Activated naive CD4-positive, alpha-beta T cell treated with Interleukin-2 at 50 U/mL for 16 hours (primary cell): ENCODE results near the gene LENG8.

Experiments used
- DNase-seq: peaks from one replicate; pipeline ENCODE4 v3.0.0-alpha.2; 2020

Gene LENG8

DNA sequence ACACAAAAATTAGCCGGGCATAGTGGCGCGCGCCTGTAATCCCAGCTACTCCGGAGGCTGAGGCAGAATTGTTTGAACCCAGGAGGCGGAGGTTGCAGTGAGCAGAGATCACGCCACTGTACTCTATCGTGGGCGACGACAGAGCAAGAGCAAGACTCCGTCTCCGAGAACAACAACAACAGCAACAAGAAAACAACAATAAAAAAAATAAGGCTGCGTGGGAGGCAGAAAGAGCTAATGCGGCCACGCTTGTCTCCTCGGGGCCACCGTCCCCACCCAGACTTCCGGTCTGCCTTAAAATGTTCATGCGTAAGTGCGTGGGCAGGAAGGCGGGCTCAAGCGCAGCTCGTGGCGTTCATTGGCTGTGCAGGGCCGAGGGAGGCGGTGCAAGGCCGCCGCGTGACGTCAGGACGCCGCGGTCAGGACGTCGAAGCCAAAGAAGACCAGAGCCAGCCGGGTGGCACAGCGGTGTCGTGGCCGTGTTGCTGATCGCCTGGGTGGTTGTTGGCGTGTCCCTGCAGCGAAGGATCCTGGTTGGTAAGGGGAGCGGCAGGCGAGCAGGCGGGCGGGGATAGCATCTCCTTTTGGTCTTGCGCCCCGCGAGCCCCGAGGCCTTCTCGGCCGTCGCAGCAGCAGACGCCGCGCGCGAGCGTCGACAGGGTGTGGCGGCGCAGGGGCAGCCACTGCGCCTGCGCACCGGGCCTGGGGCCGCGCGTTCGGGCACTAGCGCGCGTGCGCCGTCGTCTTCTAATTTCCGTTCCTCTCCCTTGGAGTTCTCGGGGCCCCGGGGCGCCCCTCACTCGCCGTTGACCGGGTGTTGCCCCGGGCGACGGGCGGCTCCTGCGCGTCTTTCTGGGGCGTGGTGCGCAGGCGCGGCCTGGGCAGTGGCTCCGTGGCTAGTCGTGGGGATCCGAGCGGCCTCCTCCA is at the start of gene LENG8:
LENG8 (plus strand) TSS at position 426 of the 927 bp plus-strand sequence. CDS start 2,146 bp downstream, outside the sequence.
- DNase-seq, result peak; percentile 96

DNA sequence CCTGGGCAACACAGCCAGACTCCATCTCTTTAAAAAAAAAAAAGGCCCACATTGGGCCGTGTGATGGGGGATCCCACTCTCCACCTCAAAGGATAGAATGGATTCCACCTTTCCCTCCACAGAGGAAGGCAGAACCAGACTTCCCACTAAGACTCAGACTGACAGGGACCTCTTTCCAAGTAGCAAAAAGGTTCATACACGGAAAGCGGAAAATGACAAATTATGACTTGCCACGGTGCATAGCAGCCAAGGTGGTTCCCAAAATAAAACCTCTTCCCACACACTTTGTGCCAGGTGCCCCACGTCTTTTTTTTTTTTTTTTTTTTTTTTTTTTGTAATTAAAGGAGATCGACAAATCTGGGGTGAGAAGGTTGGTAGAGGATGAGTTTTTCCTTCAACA is 48.1 kb upstream of the LENG8 start:
- no peak for DNase-seq

DNA sequence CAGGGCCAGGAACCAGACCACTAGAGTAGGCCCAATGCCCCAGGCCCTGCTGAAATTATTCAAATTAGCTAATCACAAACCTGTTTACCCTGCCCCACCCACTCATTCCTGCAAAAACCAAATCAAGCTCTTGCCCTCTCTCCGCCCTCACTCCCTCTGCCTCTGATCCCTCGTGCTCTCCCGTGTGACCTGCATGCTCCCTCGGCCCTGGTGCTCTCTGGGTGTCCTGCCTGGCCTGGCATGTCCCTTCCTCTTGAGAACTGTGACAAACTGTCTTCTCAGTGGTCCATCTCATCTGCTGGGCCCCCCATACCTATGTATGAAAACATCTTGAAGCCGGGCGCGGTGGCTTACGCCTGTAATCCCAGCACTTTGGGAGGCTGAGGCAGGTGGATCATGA is 45.9 kb upstream of the LENG8 start:
- DNase-seq, result no peak

DNA sequence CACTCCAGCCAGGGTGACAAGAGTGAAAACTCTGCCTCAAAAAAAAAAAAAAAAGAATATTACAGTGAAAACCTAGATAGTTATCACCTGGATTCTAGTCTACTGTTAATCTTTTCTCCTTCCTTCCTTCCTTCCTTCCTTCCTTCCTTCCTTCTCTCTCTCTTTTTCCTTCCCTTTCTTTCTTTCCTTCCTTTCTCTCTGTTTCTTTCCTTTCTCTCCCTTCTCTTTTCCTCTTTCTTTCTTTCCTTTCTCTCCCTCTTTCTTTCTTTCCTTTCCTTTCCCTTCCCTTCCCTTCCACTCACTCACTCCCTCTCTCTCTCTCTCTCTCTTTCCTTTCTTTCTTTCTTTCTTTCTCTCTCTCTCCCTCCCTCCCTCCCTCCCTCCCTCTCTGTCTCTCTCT is 43.4 kb upstream of the LENG8 start:
- no peak for DNase-seq

DNA sequence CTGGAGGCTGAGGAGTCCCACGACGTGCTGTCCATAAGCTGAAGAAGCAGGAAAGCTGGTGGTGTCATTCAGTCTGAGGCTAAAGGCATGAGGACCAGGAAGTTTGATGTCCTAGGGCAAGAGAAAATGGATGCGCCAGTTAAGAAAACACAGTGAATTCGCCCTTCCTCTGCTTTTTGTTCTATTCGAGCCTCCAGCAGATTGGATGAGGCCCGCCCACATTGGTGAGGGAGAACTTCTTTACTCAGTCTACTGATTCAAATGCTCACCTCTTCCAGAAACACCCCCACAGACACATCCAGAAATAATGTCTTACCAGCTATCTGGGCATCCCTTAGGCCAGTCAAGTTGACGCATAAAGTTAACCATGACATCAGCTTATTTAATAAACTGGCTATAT is 41.2 kb upstream of the LENG8 start:
- no peak for DNase-seq

DNA sequence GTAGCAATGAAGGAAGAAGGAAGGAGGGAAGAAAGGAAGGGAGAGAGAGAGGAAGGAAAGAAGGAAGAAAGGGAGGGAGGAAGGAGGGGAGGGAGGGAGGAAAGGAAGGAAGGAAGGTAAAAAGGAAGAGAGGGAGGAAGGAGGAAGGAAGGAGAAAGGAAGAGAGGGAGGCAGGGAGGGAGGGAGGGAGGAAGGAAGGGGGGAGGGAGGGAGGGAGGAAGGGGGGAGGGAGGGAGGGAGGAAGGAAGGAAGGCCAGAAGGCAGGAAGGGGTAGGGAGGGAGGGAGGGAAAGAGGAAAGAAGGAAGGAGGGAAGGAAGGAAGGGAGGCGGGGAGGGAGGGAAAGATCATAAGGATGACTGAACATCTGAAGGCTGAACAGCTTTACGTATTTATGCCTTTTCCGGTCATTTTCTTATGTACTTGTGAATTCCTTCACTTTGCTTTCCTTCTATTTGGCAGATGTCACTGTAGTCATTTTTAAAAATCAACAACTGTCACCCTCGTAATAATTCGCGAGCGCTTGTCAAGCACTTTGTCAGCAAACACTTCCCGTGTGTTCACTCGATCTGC is 40.5 kb upstream of the LENG8 start:
- no peak for DNase-seq

DNA sequence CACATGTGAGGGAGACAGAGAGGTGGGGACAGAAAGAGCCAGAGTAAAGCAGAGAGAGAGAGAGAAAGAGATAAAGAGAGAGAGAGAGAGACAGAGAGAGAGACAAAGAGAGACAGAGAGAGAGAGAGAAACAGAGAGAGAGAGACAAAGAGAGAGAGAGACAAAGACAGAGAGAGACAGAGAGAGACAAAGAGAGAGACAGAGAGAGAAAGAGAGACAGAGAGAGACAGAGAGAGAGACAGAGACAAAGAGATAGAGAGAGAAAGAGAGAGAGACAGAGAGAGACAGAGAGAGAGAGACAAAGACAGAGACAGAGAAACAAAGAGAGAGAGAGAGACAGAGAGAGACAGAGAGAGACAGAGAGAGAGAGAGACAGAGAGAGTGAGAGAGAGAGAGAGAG is 38.0 kb upstream of the LENG8 start:
- no peak for DNase-seq

DNA sequence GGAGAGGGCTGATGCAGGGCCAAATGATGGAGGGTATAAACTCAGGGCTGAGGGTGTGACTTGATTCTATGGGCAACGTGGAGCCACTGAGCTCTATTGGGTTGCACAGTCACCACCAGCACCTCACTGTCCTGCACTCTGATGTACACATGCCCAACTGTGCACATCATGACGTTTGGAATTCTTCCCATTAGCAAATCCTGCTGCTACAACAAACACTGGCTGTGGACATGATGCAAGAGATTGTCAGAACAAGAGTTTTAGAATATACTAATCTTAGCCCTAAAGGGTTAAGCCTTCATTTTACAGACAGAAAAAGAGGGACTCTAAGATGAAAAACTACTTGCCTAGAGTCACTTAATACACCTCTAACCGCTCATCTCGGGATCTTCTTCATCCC is 36.1 kb upstream of the LENG8 start:
- no peak for DNase-seq

DNA sequence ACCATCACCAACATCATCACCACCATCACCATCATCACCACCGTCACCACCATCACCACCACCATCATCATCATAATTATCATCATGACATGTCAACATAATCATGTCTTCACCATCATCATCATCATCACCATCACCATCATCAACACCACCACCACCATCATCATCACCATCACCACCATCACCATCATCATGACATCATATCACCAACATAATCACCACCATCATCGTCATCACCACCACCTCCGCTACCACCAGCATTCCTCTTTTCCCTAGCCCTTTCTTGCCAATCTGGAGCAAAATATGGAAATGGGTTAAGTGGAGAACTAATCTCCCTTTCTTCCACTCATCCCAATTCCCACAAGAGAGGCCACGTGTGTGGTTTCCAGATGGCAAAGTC is 34.8 kb upstream of the LENG8 start:
- DNase-seq, result no peak

DNA sequence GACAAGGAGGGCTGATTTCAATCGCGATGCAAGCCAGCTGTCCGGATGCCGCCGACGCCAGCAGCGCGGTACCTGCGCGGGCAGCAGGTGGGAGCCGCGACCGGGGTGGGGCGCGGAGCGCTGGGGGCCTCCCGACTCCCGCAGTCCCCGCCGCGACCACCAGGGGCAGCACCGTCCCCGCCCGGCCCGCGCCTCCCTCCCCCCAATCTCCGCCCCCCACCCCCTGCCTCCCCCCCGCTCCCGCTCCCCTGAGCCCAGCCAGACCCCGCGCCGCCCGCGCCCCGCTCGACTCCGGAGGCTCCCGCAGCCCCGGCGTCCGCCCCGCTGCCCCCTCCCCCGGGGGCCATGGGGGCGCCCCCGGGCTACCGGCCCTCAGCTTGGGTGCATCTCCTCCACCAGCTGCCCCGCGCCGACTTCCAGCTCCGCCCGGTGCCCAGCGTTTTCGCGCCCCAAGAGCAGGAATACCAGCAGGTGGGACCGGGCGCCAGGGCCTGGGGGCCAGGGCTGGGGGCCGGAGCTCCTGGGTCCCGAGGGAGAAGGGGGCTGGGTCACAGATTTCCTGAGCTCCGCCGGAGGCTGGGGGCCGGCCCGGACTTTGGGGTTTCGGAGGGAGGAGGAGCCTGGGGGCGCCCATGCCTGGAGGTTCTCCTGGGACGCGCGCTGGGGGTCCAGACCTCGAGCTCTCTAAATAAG is 33.6 kb upstream of the LENG8 start, which contains the start of gene TTYH1:
TTYH1 (plus strand) TSS at position 257 of the 693 bp plus-strand sequence; CDS start at position 346, 89 bp downstream.
- peak; percentile 33 for DNase-seq

DNA sequence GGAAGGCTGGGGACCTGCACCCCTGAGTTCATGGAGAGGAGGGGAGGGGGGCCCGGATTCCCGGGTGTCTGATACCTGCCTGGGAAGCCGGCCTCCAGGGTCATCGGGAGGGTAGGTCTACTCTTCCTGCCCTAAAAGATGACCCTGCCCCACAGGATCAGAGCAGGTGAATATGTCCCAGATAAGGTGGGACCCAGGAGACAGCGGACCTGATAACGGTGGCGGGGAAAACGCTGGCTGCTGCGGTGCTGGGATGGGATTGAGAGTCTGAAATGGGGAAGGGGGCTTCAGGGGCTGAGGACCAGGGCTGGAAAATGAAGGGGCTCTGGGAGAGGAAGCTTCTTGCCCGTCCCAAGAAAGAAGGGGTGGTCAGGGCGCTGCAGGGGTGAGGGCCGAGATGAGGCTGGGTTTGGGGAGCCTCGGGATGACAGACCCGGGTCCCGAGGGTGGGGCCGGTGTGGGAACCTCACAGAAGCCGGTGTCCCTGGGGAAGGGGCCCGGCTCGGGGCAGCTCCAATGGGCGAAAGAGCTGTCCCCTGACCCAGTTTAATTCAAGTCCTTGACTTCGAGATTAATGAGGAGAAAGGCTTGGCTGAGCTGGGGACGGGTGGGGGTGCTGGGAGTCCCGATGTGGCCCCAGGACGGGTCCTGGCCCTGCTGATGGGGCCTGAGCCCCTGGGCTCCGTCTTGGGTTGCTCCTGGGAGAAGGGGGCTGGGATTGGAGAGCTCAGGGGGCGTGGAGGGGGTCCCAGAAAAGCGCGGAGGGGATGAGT is 32.9 kb upstream of the LENG8 start:
- DNase-seq, result no peak

DNA sequence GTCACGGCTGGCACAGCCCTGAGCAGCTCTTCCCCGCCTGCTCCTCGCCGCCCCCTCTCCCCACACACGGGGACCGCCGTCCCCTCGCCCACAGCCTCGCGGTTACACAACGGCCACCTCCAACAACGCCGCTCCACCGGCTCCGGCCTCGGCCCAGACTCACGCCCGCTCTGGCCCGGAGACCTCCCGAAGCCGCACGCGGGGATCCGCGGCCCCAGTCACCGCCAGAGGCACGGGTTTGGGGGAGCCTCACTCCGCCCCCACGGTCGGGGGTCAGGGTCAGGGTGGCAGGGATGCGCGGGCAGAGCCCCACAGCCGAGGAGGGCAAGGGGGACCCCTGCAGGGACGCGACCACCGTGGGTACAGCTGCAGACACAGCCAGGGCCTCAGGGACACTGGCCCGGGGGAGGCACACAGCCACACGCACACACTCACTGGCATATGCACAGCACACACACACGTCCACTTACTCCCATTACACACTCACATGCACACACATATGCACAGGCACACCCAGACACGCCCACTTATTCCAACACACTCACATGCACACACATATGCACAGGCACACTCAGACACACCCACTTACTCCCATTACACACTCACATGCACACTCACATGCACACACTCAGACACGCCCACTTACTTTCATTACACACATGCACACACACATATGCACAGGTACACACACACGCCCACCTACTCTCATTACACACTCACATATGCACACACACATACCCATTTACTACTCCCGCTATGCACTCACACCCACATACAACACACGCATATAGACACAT is 32.1 kb upstream of the LENG8 start:
- DNase-seq, result no peak

DNA sequence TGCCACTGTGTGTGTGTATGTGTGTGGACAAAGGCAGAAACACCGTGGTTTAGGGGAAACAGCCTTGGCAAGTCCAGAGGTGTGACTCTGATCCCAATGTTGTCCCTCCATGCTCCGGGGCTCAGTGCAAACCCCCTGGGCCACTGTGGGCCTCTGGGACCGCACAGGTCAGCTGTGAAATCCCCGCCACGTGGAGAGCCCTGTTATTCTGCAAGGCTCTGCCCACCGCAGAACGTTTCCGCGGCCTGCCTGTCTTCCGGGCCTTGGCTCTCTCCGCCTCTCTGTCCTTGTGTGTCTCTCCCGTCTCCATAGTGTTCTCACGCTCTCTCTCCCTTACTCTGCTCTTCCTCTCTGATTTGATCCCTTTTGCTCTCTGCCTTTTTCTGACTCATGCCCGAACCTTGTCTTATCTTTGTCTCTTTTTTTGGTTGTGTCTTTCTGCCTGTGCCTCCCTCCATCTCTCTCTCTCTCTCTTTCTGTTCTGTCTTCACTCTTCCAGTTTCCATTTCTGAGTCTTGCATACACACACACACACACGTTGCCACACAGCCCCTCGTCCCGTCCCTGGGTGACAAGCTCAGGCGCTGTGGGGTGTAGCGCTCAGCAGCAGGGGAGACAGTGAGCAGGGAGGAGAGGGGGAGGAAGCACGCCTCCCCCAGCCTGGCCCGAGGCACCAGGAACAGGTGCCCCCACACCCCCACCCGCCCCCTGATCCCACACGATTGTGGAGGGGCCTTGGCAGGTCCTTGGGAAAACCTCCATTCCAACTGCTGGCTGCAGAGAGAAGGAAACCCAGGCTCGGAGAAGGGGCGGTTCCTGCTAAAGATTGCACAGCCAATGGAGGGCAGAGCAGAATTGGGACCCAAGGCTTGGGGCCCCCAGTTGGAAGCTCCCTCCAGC is 30.7 kb upstream of the LENG8 start:
- no peak for DNase-seq

DNA sequence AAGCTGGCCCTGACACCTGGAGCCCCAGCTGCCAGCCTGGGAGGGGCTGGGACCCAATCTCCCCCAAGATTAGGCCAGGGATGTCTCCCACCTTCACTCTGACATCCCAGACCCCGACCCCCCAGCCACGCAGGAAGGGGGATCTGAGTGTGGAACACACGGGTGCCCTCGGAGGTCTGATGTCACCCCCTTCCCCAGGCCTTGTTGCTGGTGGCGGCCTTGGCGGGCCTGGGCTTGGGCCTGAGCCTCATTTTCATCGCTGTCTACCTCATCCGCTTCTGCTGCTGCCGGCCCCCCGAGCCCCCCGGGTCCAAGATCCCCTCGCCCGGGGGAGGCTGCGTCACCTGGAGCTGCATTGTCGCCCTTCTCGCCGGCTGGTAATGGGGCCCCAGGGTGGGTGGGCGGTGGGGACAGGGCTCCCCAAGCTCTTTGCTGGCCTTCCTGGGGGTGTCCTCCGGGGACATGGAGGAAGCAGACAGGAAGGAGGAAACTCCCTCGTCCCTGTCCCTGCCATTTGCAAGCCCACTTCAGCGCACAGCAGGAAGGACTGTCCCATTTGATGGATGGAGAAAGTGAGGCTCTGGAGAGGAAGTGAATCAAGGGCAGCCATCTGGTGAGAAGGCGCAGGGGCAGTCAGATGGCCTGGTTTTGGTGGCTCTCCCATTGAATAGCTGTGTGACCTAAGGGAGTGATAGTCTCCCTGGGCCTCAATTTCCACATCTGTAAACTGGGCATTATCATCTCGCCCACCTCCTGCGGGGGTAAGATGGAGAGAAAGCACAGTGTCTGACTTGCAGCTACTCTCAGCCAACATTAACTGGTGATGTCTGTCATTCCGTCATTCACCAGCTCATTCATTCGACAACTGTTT is 29.8 kb upstream of the LENG8 start:
- DNase-seq, result no peak

DNA sequence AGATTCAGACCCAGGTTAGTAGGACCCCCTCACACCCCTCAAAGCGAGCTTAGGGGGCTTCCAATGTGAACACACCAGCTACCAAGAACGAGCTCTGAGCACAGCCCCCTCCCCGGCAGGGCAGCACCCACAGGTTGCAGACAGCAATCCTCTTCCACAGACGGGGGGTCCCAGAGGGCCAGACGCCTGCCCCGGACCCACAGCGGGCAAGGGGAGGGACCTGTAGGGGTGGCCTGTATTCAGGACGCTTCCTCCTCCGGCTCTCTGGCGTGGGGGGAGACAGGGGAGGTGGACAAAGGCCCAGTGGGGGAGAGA is 29.0 kb upstream of the LENG8 start:
- DNase-seq, result no peak

DNA sequence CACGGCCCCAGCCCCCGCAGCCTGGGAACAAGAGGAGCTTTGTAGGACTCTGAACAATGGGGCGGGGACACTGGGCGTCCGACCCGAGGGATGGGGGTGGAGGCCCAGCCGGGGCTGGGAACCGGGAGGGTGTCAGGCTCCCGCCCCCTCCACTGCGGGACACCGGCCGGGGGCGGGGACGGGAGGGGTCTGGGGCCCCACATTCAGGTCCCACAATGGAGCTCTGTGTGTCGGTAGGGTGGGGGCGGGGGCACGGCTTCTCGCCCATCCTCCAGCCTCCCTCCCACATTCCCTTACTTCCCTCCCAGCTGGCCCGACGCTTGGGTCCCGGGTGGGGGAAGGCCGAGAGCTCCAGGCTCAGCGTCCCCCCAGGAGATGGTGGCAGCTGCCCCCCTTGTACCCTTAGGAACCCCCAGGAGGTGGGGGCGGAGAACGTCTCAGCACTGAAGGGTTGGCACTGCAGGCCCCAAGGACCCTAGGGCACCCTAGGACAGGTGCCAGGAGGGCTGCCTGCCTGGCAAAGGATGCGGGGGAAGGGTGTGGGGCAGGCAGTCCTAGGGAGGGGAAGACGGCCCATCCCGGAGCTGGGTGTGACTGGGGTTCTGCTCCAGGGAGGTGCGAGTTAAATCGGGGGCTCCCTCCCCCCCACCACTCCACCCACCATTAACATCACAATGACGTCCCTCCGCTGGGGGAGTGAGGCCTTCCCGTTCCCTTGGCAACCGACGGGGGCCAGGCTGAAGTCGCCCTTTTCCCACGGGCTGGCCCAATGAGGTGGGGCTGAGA is 28.4 kb upstream of the LENG8 start:
- no peak for DNase-seq

DNA sequence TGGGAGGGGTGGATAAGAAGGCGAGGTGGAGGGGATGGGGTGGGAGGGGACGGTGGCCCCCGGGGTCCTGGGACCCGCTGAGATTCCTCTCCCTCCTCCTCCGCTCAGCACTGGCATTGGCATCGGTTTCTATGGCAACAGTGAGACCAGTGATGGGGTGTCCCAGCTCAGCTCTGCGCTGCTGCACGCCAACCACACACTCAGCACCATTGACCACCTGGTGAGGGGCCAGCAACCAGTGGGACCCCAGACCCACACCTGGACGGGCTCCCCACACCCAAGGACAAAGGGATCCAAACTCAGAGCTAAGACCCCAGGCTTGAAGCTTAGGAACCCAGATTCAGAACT is 27.9 kb upstream of the LENG8 start:
- no peak for DNase-seq

DNA sequence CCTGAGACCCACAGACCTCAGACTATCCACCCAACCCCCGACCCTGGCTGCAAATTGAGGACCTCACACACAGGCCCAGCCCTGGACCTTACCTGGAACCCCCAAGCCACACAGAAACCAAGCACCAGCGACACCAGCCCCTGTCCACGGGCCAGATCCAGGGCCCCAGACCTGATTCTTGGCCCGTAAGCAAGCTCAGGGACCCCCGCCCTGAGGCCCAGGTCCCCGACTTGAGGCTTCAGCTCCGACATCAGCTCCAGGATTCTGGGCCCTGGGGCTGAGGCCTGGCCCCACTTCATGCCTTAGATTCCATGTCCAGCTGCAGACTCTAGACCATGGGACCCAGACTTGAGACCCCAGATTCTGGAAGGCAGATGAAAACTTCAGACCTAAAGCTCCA is 27.5 kb upstream of the LENG8 start:
- no peak for DNase-seq

DNA sequence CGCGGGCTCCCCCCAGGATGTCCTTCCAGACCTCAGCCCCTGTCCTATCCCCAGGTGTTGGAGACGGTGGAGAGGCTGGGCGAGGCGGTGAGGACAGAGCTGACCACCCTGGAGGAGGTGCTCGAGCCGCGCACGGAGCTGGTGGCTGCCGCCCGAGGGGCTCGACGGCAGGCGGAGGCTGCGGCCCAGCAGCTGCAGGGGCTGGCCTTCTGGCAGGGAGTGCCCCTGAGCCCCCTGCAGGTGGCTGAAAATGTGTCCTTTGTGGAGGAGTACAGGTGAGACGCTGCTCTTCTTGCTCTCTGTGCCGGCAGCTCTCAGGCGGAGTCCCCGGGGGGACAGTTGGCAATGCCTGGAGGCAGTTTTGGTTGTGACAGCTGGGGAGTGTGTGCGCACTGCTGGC is 26.9 kb upstream of the LENG8 start:
- no peak for DNase-seq

DNA sequence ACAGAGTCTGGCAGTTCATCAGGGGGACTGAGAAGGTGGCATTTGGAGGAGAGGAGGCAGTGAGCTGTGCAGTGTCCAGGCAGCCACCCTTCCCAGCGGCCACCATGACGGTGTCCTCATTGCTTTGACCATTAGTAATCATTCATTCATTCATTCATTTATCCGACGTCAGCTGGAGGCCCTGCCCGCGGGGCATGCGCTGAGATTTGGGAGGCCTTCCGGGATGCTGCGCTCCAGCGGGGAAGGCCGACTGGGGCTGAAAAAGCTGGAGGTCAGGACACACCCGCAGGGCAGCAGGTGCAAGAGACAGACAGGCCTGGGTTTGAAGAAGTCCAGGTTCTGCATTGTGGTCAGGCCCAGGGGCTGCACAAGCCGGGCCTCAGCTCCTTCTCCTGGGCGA is 24.8 kb upstream of the LENG8 start:
- DNase-seq, result no peak
